PC-3 (cell line): Measurements from ENCODE around the gene JPT1. TPM values are rescaled to one million over a fixed set of nuclear protein-coding genes. Genes with fewer than 3 reads are reported as not detected.

Experiments
- ATAC-seq: fragments of 200-7000 bp; cut with Tn5 transposase; 2 replicates; pipeline ENCODE4 v1.9.1; 2020; ENCODE audit warnings: mild to moderate bottlenecking, moderate library complexity
- BruUV-seq: library from RNA; stranded (reverse); fragments of 400-500 nt; replicated peaks from 2 replicates; lab custom pipeline; 2021; lab: Mats Ljungman, UMichigan
- CTCF ChIA-PET: fragments of 300-600 bp; sonication (Branson Sonifier 250); formaldehyde crosslinking; loops from one replicate; lab custom pipeline; 2022; ENCODE audit warnings: antibody characterized with exemption; lab: Charles Lee
- POLR2A ChIA-PET: fragments of 300-600 bp; sonication (Branson Sonifier 250); formaldehyde crosslinking; loops from one replicate; lab custom pipeline; 2022; ENCODE audit warnings: antibody characterized with exemption; ENCODE audit not compliant: unreplicated experiment; lab: Charles Lee
- DNase-seq: peaks from one replicate; pipeline ENCODE4 v3.0.0-alpha.2; 2015
- H2AFZ ChIP-seq: fragments of 300-600 bp; sonication (generic); 2 replicates; pipeline ENCODE4 v1.6.0; 2016; ENCODE audit warnings: antibody characterized with exemption, low read length
- H3F3A ChIP-seq: fragments of 300-600 bp; sonication (generic); one replicate; pipeline ENCODE4 v1.6.0; 2017; ENCODE audit warnings: antibody characterized with exemption, low read length, control low read depth, mild to moderate bottlenecking; ENCODE audit not compliant: unreplicated experiment
- H3K27ac ChIP-seq: fragments of 300-600 bp; sonication (generic); 2 replicates; pipeline ENCODE4 v1.5.1; 2016; ENCODE audit warnings: mild to moderate bottlenecking, low read length
- H3K27me3 ChIP-seq: fragments of 300-600 bp; sonication (generic); 2 replicates; pipeline ENCODE4 v1.6.1; 2016; ENCODE audit warnings: low read length, mixed read lengths
- H3K36me3 ChIP-seq: fragments of 300-600 bp; sonication (generic); 2 replicates; pipeline ENCODE4 v1.6.1; 2016; ENCODE audit warnings: low read depth, mixed run types, low read length, mixed read lengths
- H3K4me1 ChIP-seq: fragments of 300-600 bp; sonication (generic); 2 replicates; pipeline ENCODE4 v1.5.1; 2016; ENCODE audit warnings: low read length; ENCODE audit not compliant: insufficient read depth
- H3K4me2 ChIP-seq: fragments of 300-600 bp; sonication (generic); 2 replicates; pipeline ENCODE4 v1.6.0; 2016; ENCODE audit warnings: low read length
- H3K4me3 ChIP-seq: fragments of 300-600 bp; sonication (generic); 2 replicates; pipeline ENCODE4 v1.5.1; 2016; ENCODE audit warnings: mild to moderate bottlenecking, low read length, mixed read lengths
- H3K79me2 ChIP-seq: fragments of 300-600 bp; sonication (generic); 2 replicates; pipeline ENCODE4 v1.6.1; 2017; ENCODE audit warnings: low read length, mixed read lengths
- H3K9ac ChIP-seq: fragments of 300-600 bp; sonication (generic); 2 replicates; pipeline ENCODE4 v1.6.0; 2016; ENCODE audit warnings: mild to moderate bottlenecking, low read length
- H3K9me2 ChIP-seq: fragments of 300-600 bp; sonication (generic); replicated peaks from 2 replicates; pipeline ENCODE4 v1.6.1; 2016; ENCODE audit warnings: mixed run types, low read length, mixed read lengths
- H3K9me3 ChIP-seq: fragments of 300-600 bp; sonication (generic); 2 replicates; pipeline ENCODE4 v1.6.1; 2016; ENCODE audit warnings: low read length, mixed read lengths
- H4K20me1 ChIP-seq: fragments of 300-600 bp; sonication (generic); 2 replicates; pipeline ENCODE4 v1.6.1; 2016; ENCODE audit warnings: low read length, mixed read lengths
- CTCF ChIP-seq: fragments of 300-600 bp; sonication (generic); conservative IDR thresholded peaks from 2 replicates; pipeline ENCODE4 v1.5.1; 2017; ENCODE audit warnings: antibody characterized with exemption, low read depth, mild to moderate bottlenecking, low read length
- EZH2 ChIP-seq: fragments of 300-600 bp; sonication (generic); IDR thresholded peaks from one replicate; pipeline ENCODE4 v1.6.1; 2017; ENCODE audit warnings: antibody characterized with exemption, mild to moderate bottlenecking, low read length; ENCODE audit not compliant: unreplicated experiment
- EZH2phosphoT487 ChIP-seq: fragments of 300-600 bp; sonication (generic); IDR thresholded peaks from 2 replicates; pipeline ENCODE4 v1.6.1; 2018; ENCODE audit warnings: mild to moderate bottlenecking, antibody characterized with exemption, low read length, borderline replicate concordance
- intact Hi-C: fragments of 100-400 bp; cut with micrococcal nuclease; formaldehyde crosslinking; loops from 2 replicates; pipeline ENCODE4 v1.9.0; 2023
- total RNA-seq: library from RNA; depleted of rRNA; stranded (reverse); fragments of >200 nt; gene quantifications from 2 replicates; pipeline ENCODE4 v1.2.3, GENCODE V29; 2014

Gene JPT1
- total RNA-seq, 1 experiment from 2014 or later, result 674 TPM

GRCh38 chr17:75131278-75132017 is 22.9 kb downstream of the JPT1 start, which contains the start of gene NT5C:
Gene NT5C (minus strand): TSS chr17:75131742. CDS start chr17:75131707, 35 bp downstream.
- Histone ChIP-seq H3K4me2 (peak within 1 kb of the TSS; percentile 93), H3K36me3 (peaks cover 24% of the 10 kb centered on the region), H3K27ac (peak within 1 kb of the TSS; percentile 85), H3K9me3 (no peaks in the 10 kb centered on the region), H3K4me3 (peak within 1 kb of the TSS; percentile 72), H3K79me2 (peaks cover 49% of the 10 kb centered on the region), H3F3A (peaks cover 20% of the 10 kb centered on the region), H3K4me1 (peaks cover 29% of the 10 kb centered on the region), H3K9me2 (no peaks in the 10 kb centered on the region), H3K9ac (peak within 1 kb of the TSS; percentile 89), H2AFZ (peak within 1 kb of the TSS; percentile 74), H3K27me3 (no peaks in the 10 kb centered on the region), H4K20me1 (no peaks in the 10 kb centered on the region)
- CTCF ChIA-PET, result interaction anchor here (0.6 to 1.9 kb wide), 8 partner anchors 8 to 234 kb away, joined by 3 to 24 read pairs (median 5); partner anchors contain the start of gene MIF4GD
- intact Hi-C loops, result loop anchor here (1.0 to 5.0 kb wide), 2 partner anchors 17 to 71 kb away; no protein-coding TSS in a partner anchor
- DNase-seq (peak; percentile 76), ATAC-seq (peak; percentile 68)
- TF ChIP-seq EZH2, result no peak
- peak; percentile 77 for TF ChIP-seq CTCF
- no peak for TF ChIP-seq EZH2phosphoT487
- BruUV-seq, result no TSS peak
- POLR2A ChIA-PET, result interaction anchor here (0.6 to 1.3 kb wide), 3 partner anchors 28 to 1838 kb away, joined by 5 to 8 read pairs (median 6); no protein-coding TSS in a partner anchor

GRCh38 chr17:75130632-75131277 is 23.6 kb downstream of the JPT1 start:
- ChIA-PET CTCF (interaction anchor here (0.6 to 1.9 kb wide), 7 partner anchors 8 to 233 kb away, joined by 3 to 24 read pairs (median 4); partner anchors contain the start of gene MIF4GD), POLR2A (interaction anchor here (0.6 to 1.3 kb wide), 3 partner anchors 28 to 1837 kb away, joined by 5 to 8 read pairs (median 6); no protein-coding TSS in a partner anchor)
- peak overlapping the region; percentile 85 for H3K27ac ChIP-seq
- H2AFZ ChIP-seq, result peak overlapping the region; percentile 74
- H3K4me3 ChIP-seq, result peak overlapping the region; percentile 72
- peak overlapping the region; percentile 93 for H3K4me2 ChIP-seq
- no peaks in the 10 kb centered on the region for H3K9me3 ChIP-seq
- H3K9ac ChIP-seq, result peak overlapping the region; percentile 89
- TF ChIP-seq EZH2phosphoT487, result no peak
- peak; percentile 70 for TF ChIP-seq CTCF
- TF ChIP-seq EZH2, result no peak
- H3K79me2 ChIP-seq, result peaks cover 56% of the 10 kb centered on the region
- BruUV-seq, result TSS peak; percentile 57
- H3K9me2 ChIP-seq, result no peaks in the 10 kb centered on the region
- H3K4me1 ChIP-seq, result peaks cover 34% of the 10 kb centered on the region
- no peaks in the 10 kb centered on the region for H4K20me1 ChIP-seq
- peaks cover 14% of the 10 kb centered on the region for H3F3A ChIP-seq
- no peaks in the 10 kb centered on the region for H3K27me3 ChIP-seq
- DNase-seq, result peak; percentile 73
- peak; percentile 50 for ATAC-seq
- H3K36me3 ChIP-seq, result peaks cover 18% of the 10 kb centered on the region
- intact Hi-C loops, result loop anchor here (1.0 to 5.0 kb wide), 2 partner anchors 16 to 72 kb away; no protein-coding TSS in a partner anchor
